K562 (cell line): ENCODE data around the gene ZBED4. TPM values are rescaled to one million over a fixed set of nuclear protein-coding genes. Genes with fewer than 3 reads are reported as not detected.
A peak's percentile ranks its signal among the peaks of the same experiment; 100 is the strongest.

ENCODE experiments used
- ARHGAP35 ChIP-seq: fragments of 450-650 bp; IDR thresholded peaks from 2 replicates; pipeline ENCODE4 v1.6.1; 2018; ENCODE audit not compliant: partially characterized antibody
- CBFB ChIP-seq: sonication (generic); formaldehyde crosslinking; IDR thresholded peaks from 2 replicates; pipeline ENCODE4 v1.4.0; 2020; ENCODE audit warnings: mild to moderate bottlenecking, missing genetic modification reagents
- DMBX1 ChIP-seq: fragments of 250-450 bp; sonication (Bioruptor Pico); IDR thresholded peaks from 2 replicates; pipeline ENCODE4 v1.8.0; 2022; ENCODE audit warnings: inconsistent platforms, mild to moderate bottlenecking, moderate library complexity, borderline replicate concordance
- FOS ChIP-seq: IDR thresholded peaks from 3 replicates; pipeline ENCODE4 v1.6.1; 2011; ENCODE audit not compliant: insufficient read length; ENCODE audit errors: extremely low read depth
- FOXJ2 ChIP-seq: fragments of 200-800 bp; sonication (Bioruptor generic); IDR thresholded peaks from 2 replicates; pipeline ENCODE4 v1.6.1; 2016; ENCODE audit warnings: missing genetic modification characterization, missing compliant biosample characterization
- GTF2B ChIP-seq: IDR thresholded peaks from 2 replicates; pipeline ENCODE4 v1.6.1; 2011; ENCODE audit not compliant: insufficient read length; ENCODE audit errors: extremely low read depth
- HDAC1 ChIP-seq, 2 experiments: fragments of 450-650 bp; IDR thresholded peaks; 2 replicates each; pipeline ENCODE4 v1.6.1; 2016 to 2017; ENCODE audit warnings: inconsistent platforms in 1 of 2, mild to moderate bottlenecking in 1 of 2, moderate library complexity in 1 of 2
- LEF1 ChIP-seq: fragments of 450-650 bp; IDR thresholded peaks from 2 replicates; pipeline ENCODE4 v1.6.1; 2016; ENCODE audit warnings: mild to moderate bottlenecking
- PKNOX1 ChIP-seq: fragments of 450-650 bp; IDR thresholded peaks from 2 replicates; pipeline ENCODE4 v1.6.1; 2016
- RBM22 ChIP-seq: fragments of 200-400 bp; formaldehyde crosslinking; IDR thresholded peaks from 2 replicates; pipeline ENCODE4 v1.6.1; 2018; ENCODE audit warnings: low read length, low read depth; ENCODE audit not compliant: poor library complexity, severe bottlenecking
- RBM25 ChIP-seq: fragments of 200-400 bp; formaldehyde crosslinking; IDR thresholded peaks from 2 replicates; pipeline ENCODE4 v1.6.1; 2018; ENCODE audit warnings: low read length, low read depth, moderate library complexity; ENCODE audit not compliant: severe bottlenecking
- U2AF2 ChIP-seq: fragments of 200-400 bp; formaldehyde crosslinking; optimal IDR thresholded peaks from 2 replicates; pipeline ENCODE3; 2017; ENCODE audit warnings: low read depth, mild to moderate bottlenecking, low read length
- UBTF ChIP-seq, 2 experiments: IDR thresholded peaks; 2 replicates each; pipeline ENCODE4 v1.6.1; 2012; ENCODE audit warnings: improper control_type of control experiment in 2 of 2, low read depth in 2 of 2, low read length in 2 of 2, borderline replicate concordance in 1 of 2
- ZKSCAN8 ChIP-seq: fragments of 200-800 bp; sonication (Bioruptor generic); IDR thresholded peaks from 2 replicates; pipeline ENCODE4 v1.6.1; 2016; ENCODE audit warnings: missing genetic modification characterization, missing compliant biosample characterization
- ZNF133 ChIP-seq: fragments of 250-450 bp; sonication (Bioruptor Pico); IDR thresholded peaks from 2 replicates; pipeline ENCODE4 v1.4.0; 2020; ENCODE audit warnings: mild to moderate bottlenecking
- ZNF174 ChIP-seq: fragments of 250-450 bp; sonication (Bioruptor Pico); IDR thresholded peaks from 2 replicates; pipeline ENCODE4 v1.4.0; 2020; ENCODE audit warnings: mild to moderate bottlenecking
- ZNF384 ChIP-seq: IDR thresholded peaks from 2 replicates; pipeline ENCODE4 v1.6.1; 2012; ENCODE audit warnings: low read depth, low read length, improper control_type of control experiment
- ZNF644 ChIP-seq: fragments of 200-800 bp; sonication (Bioruptor generic); IDR thresholded peaks from 2 replicates; pipeline ENCODE4 v1.6.1; 2016; ENCODE audit warnings: low read depth, missing genetic modification characterization, missing compliant biosample characterization
- polyA plus RNA-seq, 8 experiments: library from polyadenylated mRNA; depleted of rRNA in 4 of 8; stranded (reverse) in 5 of 8; unstranded in 3 of 8; fragments of >200 nt; fragmentation: Nextera tagmentation in 2 of 8; fragmentation: Illumina TruSeq in 1 of 8; extraction: Ambion mirVana in 2 of 8; extraction: Trizol in 1 of 8; gene quantifications; 2 replicates each; pipeline versions ENCODE4 v1.2.1 to v1.2.3, GENCODE V29; 2011 to 2014; ENCODE audit warnings: inconsistent platforms in 1 of 8, missing spikeins in 1 of 8
- total RNA-seq, 7 experiments: library from RNA; depleted of rRNA in 6 of 7; stranded (reverse); fragments of >200 nt in 6 of 7; fragmentation: Illumina TruSeq in 2 of 7; extraction: Trizol in 2 of 7; gene quantifications; 2 replicates each; pipeline versions ENCODE4 v1.2.1 to v1.2.3, GENCODE V29; 2011 to 2021; ENCODE audit warnings: low replicate concordance in 1 of 7
- TF ChIP-seq, protein P1 (sequence below), 2 experiments: fragments of 450-650 bp; IDR thresholded peaks; 2 replicates each; pipeline ENCODE4 v1.6.1; 2018; ENCODE audit warnings: mild to moderate bottlenecking in 2 of 2, low read depth in 1 of 2; ENCODE audit not compliant: partially characterized antibody in 2 of 2

Gene ZBED4
- total and polyA plus RNA-seq, 9 of the 15 experiments (the other 6 are each of a cell fraction or from before 2014, with no cell fraction given), result 1.5 to 16.8 (median 7.4) TPM

DNA sequence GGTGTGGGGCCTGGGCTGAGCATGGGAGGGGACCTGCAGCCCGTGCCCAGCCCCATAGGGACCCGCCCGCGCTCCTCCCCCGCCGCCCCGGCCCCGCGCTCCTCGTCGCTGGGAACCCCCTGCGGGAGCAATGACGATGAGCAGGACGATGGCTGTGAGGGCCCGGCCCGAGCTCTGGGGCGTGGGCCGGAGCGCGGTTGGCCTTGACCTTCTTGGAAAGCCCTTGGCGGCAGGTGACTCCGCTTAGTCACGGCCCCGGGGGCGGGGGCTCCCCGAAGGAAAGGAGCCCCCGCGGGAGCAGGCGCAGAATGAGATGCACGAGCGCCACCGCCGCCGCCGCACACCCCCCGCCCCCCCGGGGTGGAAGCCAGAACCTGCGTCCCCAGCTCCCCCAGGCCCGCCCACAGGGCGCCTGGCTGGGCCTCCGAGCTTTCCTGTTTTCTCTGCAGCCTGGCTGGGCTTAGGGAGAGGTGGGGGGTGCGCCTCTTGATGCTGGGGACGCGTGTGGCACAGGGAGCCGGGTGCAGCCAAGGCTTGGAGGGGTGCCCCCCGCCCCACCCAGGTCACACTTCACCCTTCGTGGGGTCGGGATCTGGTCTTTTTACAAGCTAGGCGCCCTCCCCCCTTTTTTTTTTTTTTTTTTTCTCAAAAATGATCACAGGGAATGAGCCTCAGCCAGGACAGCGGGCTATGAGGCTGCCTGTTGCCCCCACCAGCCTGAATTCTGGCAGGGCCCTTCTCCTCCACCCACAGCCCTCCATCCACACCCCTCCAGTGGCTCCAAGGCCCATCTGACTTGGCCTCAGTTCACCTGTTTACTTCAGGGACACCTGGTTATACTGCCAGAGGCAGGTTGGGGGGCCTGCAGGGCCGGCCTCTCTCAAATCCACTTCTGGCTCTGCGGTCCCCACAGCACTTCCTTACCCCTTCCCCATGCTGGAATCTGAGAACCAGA lies 82.7 kb downstream of the ZBED4 start (continued):
- TF ChIP-seq PKNOX1, result no peak
- TF ChIP-seq ZKSCAN8 (CRISPR knock-in tag), result no peak
- no peak for TF ChIP-seq RBM22
- no peak for TF ChIP-seq U2AF2
- TF ChIP-seq LEF1, result peak; percentile 62; the same call in 1 of the 2 replicates
- TF ChIP-seq CBFB, result no peak
- TF ChIP-seq, protein P1, sequence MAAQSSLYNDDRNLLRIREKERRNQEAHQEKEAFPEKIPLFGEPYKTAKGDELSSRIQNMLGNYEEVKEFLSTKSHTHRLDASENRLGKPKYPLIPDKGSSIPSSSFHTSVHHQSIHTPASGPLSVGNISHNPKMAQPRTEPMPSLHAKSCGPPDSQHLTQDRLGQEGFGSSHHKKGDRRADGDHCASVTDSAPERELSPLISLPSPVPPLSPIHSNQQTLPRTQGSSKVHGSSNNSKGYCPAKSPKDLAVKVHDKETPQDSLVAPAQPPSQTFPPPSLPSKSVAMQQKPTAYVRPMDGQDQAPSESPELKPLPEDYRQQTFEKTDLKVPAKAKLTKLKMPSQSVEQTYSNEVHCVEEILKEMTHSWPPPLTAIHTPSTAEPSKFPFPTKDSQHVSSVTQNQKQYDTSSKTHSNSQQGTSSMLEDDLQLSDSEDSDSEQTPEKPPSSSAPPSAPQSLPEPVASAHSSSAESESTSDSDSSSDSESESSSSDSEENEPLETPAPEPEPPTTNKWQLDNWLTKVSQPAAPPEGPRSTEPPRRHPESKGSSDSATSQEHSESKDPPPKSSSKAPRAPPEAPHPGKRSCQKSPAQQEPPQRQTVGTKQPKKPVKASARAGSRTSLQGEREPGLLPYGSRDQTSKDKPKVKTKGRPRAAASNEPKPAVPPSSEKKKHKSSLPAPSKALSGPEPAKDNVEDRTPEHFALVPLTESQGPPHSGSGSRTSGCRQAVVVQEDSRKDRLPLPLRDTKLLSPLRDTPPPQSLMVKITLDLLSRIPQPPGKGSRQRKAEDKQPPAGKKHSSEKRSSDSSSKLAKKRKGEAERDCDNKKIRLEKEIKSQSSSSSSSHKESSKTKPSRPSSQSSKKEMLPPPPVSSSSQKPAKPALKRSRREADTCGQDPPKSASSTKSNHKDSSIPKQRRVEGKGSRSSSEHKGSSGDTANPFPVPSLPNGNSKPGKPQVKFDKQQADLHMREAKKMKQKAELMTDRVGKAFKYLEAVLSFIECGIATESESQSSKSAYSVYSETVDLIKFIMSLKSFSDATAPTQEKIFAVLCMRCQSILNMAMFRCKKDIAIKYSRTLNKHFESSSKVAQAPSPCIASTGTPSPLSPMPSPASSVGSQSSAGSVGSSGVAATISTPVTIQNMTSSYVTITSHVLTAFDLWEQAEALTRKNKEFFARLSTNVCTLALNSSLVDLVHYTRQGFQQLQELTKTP (IDR thresholded peaks at IDR 0.05; ENCODE audit: low read depth in 1 of 2, partially characterized antibody in 2 of 2), result no peak
- TF ChIP-seq DMBX1 (CRISPR knock-in tag), result no peak
- no peak for TF ChIP-seq HDAC1 (IDR thresholded peaks at IDR 0.05)
- no peak for TF ChIP-seq GTF2B
- TF ChIP-seq ZNF174 (CRISPR knock-in tag), result no peak
- TF ChIP-seq ZNF384, result peak; percentile 52; the same call in 1 of the 2 replicates
- TF ChIP-seq ARHGAP35, result no peak
- TF ChIP-seq ZNF133 (CRISPR knock-in tag), result no peak
- no peak for TF ChIP-seq FOXJ2
- TF ChIP-seq ZNF644 (tag), result no peak
- TF ChIP-seq FOS, result no peak
- peak; percentile 37 to 83; a peak in 2 of 4 replicates for TF ChIP-seq UBTF (IDR thresholded peaks at IDR 0.05; ENCODE audit: borderline replicate concordance in 1 of 2, low read depth in 2 of 2, low read length in 2 of 2)
- no peak for TF ChIP-seq RBM25
